Ishikawa (cell line): Measurements from ENCODE around the gene BICRA.

Experiments
- CEBPB ChIP-seq: IDR thresholded peaks from 2 replicates; pipeline ENCODE4 v1.6.1; 2012
- CREB1 ChIP-seq: IDR thresholded peaks from 2 replicates; pipeline ENCODE4 v1.6.1; 2012; ENCODE audit warnings: low read depth
- EGR1 ChIP-seq: IDR thresholded peaks from 2 replicates; pipeline ENCODE4 v1.6.1; 2012
- EP300 ChIP-seq: IDR thresholded peaks from 2 replicates; pipeline ENCODE4 v1.6.1; 2012; ENCODE audit warnings: borderline replicate concordance
- FOXM1 ChIP-seq: IDR thresholded peaks from 2 replicates; pipeline ENCODE4 v1.6.1; 2012; ENCODE audit warnings: low read depth, borderline replicate concordance
- NFIC ChIP-seq: IDR thresholded peaks from 2 replicates; pipeline ENCODE4 v1.6.1; 2012
- RAD21 ChIP-seq: IDR thresholded peaks from 2 replicates; pipeline ENCODE4 v1.6.1; 2012; ENCODE audit warnings: low read depth
- TAF1 ChIP-seq: IDR thresholded peaks from 2 replicates; pipeline ENCODE4 v1.6.1; 2012; ENCODE audit warnings: low read depth, mild to moderate bottlenecking
- TCF12 ChIP-seq: IDR thresholded peaks from 2 replicates; pipeline ENCODE4 v1.6.1; 2012; ENCODE audit warnings: low read depth
- TEAD4 ChIP-seq: IDR thresholded peaks from 2 replicates; pipeline ENCODE4 v1.6.1; 2012
- YY1 ChIP-seq: IDR thresholded peaks from 2 replicates; pipeline ENCODE4 v1.6.1; 2012; ENCODE audit warnings: low read depth
- ZBTB7A ChIP-seq: IDR thresholded peaks from 2 replicates; pipeline ENCODE4 v1.6.1; 2012; ENCODE audit warnings: low read depth
- TF ChIP-seq, protein P1 (sequence below): IDR thresholded peaks from 2 replicates; pipeline ENCODE4 v1.6.1; 2012
- TF ChIP-seq, protein P2 (sequence below): IDR thresholded peaks from 2 replicates; pipeline ENCODE4 v1.6.1; 2012
- TF ChIP-seq, protein P3 (sequence below): IDR thresholded peaks from 2 replicates; pipeline ENCODE4 v1.6.1; 2012; ENCODE audit warnings: low read depth, mild to moderate bottlenecking

BICRA gene

DNA sequence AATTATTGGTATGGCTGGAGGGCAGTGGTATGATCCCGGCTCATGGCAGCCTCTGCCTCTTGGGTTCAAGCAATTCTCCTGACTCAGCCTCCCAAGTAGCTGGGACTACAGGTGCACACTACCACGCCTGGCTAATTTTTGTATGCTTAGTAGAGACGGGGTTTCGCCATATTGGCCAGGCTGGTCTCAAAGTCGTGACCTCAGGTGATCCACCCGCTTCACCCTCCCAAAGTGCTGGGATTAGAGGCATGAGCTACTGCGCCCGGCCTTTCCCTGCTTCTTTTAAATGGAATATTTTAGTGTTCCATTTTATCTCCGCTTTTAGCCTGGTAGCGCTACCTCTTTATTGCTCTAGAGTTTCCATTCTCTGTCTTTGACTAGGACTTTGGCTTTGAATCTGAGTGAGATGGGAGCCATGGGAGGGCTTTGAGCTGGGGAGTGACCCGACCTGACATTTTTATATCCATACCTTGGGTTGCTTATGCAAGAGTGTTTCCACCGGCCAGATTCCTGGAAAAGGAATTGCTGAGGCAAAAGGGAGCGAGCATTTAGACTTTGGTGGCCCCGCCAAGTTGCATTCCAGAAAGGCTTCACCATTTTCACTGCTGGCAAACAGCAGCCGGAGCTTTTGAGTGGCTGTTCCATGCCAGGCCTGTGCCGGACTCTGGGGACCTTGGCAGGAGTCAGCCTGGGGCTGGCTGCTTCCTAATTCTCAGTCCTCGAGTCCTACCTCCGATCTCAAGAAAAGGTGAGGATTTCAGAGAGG lies 22.9 kb downstream of the BICRA start:
- TF ChIP-seq CREB1 (no peak), ZBTB7A (no peak), CEBPB (no peak)

DNA sequence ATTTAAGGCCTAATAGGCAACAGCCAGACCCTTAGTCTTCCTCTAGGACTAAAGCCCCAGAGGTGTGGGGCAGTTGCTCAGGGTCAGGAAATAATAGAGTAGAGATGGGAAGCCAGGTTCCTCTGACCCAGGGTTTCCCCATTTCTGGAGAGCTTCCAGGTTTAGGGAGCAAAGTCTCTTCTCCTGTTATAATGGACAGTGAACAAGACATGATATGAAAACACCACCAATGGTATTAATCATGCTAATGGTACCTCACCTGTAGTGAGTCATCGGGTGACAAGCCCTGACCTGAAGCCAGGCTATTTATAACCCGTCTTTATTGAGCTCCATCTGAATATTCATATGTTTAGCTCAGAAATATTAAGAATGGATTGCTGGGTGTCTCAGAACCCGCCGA lies 24.6 kb downstream of the BICRA start:
- TF ChIP-seq, protein P1, sequence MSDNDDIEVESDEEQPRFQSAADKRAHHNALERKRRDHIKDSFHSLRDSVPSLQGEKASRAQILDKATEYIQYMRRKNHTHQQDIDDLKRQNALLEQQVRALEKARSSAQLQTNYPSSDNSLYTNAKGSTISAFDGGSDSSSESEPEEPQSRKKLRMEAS = no peak
- TF ChIP-seq NFIC = no peak
- TF ChIP-seq EP300 = no peak
- no peak for TF ChIP-seq TEAD4
- no peak for TF ChIP-seq TAF1
- no peak for TF ChIP-seq CREB1
- no peak for TF ChIP-seq YY1
- no peak for TF ChIP-seq RAD21
- no peak for TF ChIP-seq ZBTB7A
- TF ChIP-seq, protein P2, sequence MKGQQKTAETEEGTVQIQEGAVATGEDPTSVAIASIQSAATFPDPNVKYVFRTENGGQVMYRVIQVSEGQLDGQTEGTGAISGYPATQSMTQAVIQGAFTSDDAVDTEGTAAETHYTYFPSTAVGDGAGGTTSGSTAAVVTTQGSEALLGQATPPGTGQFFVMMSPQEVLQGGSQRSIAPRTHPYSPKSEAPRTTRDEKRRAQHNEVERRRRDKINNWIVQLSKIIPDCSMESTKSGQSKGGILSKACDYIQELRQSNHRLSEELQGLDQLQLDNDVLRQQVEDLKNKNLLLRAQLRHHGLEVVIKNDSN = no peak
- TF ChIP-seq, protein P3, sequence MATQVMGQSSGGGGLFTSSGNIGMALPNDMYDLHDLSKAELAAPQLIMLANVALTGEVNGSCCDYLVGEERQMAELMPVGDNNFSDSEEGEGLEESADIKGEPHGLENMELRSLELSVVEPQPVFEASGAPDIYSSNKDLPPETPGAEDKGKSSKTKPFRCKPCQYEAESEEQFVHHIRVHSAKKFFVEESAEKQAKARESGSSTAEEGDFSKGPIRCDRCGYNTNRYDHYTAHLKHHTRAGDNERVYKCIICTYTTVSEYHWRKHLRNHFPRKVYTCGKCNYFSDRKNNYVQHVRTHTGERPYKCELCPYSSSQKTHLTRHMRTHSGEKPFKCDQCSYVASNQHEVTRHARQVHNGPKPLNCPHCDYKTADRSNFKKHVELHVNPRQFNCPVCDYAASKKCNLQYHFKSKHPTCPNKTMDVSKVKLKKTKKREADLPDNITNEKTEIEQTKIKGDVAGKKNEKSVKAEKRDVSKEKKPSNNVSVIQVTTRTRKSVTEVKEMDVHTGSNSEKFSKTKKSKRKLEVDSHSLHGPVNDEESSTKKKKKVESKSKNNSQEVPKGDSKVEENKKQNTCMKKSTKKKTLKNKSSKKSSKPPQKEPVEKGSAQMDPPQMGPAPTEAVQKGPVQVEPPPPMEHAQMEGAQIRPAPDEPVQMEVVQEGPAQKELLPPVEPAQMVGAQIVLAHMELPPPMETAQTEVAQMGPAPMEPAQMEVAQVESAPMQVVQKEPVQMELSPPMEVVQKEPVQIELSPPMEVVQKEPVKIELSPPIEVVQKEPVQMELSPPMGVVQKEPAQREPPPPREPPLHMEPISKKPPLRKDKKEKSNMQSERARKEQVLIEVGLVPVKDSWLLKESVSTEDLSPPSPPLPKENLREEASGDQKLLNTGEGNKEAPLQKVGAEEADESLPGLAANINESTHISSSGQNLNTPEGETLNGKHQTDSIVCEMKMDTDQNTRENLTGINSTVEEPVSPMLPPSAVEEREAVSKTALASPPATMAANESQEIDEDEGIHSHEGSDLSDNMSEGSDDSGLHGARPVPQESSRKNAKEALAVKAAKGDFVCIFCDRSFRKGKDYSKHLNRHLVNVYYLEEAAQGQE = no peak
- no peak for TF ChIP-seq FOXM1
- TF ChIP-seq CEBPB = no peak

DNA sequence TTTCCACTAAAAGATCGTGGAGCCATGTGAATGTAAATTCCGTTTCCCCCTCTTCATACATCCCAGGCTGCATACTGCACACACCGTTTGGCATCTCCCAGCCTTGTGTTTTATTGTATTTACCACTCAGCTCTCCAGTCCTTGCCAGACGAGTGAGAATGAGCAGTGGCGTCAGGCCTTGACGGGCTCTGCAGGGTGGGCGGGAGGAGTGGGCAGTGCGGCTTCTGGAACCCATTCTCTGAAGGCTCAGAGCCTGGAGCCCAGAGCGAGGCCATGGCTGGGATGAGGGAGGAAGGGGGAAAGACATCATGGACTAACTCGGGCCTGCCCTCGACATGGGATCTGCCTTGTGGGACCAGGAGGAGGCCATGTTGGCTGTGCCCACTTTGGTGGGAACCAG lies 25.1 kb downstream of the BICRA start:
- TF ChIP-seq TEAD4 (no peak), ZBTB7A (no peak)

DNA sequence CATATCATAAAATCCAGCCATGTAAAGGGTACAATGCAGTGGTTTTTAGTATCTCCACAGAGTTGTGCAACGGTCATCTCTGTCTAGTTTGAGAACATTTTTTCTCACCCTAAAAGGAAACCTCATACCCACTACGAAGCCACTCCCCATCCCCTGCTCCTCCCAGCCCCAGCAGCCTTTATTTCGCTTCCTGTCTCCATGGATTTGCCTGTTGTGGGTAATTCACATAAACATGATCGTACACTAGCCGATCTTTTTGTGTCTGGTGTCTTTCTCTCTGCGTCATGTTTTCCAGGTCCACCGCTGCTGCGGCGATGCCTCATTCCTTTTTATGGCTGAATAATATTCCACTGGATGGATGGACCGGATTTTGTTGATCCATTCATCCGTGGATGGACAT lies 28.6 kb downstream of the BICRA start:
- no peak for TF ChIP-seq TCF12
- TF ChIP-seq, protein P3 = no peak
- no peak for TF ChIP-seq FOXM1
- no peak for TF ChIP-seq TEAD4
- no peak for TF ChIP-seq CEBPB
- no peak for TF ChIP-seq RAD21
- TF ChIP-seq TAF1 = no peak
- TF ChIP-seq EGR1 = no peak
- no peak for TF ChIP-seq ZBTB7A
- TF ChIP-seq CREB1 = no peak
- TF ChIP-seq NFIC = no peak
- no peak for TF ChIP-seq EP300

DNA sequence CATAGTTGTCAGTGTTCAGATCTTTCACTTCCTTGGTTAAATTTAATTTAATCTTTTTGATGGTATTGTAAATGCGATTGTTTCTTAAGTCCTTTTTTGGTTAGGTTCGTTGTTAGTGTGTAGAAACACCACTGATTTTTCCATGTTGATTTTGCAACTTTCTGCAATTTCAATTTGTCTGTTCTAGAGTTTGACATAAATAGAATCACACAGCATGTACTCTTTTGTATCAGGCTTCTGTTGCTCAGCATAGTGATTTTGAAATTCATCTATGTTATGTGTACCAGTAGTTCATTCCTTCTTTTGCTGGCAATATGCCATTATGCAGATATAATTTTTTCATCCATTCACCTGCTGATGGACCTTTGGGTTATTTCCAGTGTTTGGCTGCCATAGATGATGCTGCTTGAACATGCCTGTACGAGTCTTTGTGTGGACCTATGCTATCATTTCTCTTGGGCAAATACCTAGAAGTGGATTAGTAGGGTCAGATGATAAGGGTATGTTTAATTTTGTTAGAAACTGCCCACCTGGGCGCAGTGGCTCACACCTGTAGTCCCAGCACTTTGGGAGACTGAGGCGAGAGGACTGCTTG lies 33.1 kb downstream of the BICRA start:
- TF ChIP-seq CEBPB (no peak), RAD21 (no peak), ZBTB7A (no peak), FOXM1 (no peak), EGR1 (no peak), TEAD4 (no peak)
- TF ChIP-seq, protein P2 = no peak
- TF ChIP-seq, protein P3 = no peak
